Lower lobe of right lung (tissue), 2 donors: ENCODE measurements around the gene AGPAT3. TPM values are rescaled to one million over a fixed set of nuclear protein-coding genes. Genes with fewer than 3 reads are reported as not detected.

ENCODE experiments used
- ATAC-seq, 2 donors: fragments of 200-7000 bp; cut with Tn5 transposase; one replicate each; pipeline ENCODE4 v1.9.1; 2020 to 2022; ENCODE audit warnings: mild to moderate bottlenecking in 2 of 2, moderate library complexity in 2 of 2
- DNase-seq: peaks from one replicate; pipeline ENCODE4 v3.0.0-alpha.2; 2020
- H3K27ac ChIP-seq: fragments of 200-600 bp; one replicate; pipeline ENCODE4 v1.8.0; 2022
- H3K27me3 ChIP-seq: fragments of 200-600 bp; one replicate; pipeline ENCODE4 v1.8.0; 2022; ENCODE audit warnings: low read depth
- H3K36me3 ChIP-seq: fragments of 200-600 bp; one replicate; pipeline ENCODE4 v1.8.0; 2022; ENCODE audit warnings: mild to moderate bottlenecking
- H3K4me1 ChIP-seq: fragments of 200-600 bp; one replicate; pipeline ENCODE4 v1.8.0; 2022
- H3K4me3 ChIP-seq: fragments of 200-600 bp; one replicate; pipeline ENCODE4 v1.8.0; 2022; ENCODE audit warnings: mild to moderate bottlenecking
- H3K9me3 ChIP-seq: fragments of 200-600 bp; one replicate; pipeline ENCODE4 v1.8.0; 2022
- intact Hi-C: fragments of 100-400 bp; cut with DNase I; formaldehyde crosslinking; loops from one replicate; pipeline ENCODE4 v1.11.0; 2022
- total RNA-seq: library from RNA; stranded (reverse); fragmentation: NEBNext Ultra II Directional; extraction: Animal tissue kit (Norgen Biotek cat#: 25700); gene quantifications from one replicate; pipeline ENCODE4 v1.2.1, GENCODE V29; 2021
- TF ChIP-seq, protein P1 (sequence below): fragments of 200-600 bp; IDR thresholded peaks from one replicate; pipeline ENCODE4 v1.8.0; 2022; ENCODE audit warnings: antibody characterized with exemption, mild to moderate bottlenecking
- donor health status: DM: no; HTN: yes; CAD: no; lungs with severe emphysema.

Gene AGPAT3
- total RNA-seq, 1 donor from 2014 or later = 83.3 TPM

DNA sequence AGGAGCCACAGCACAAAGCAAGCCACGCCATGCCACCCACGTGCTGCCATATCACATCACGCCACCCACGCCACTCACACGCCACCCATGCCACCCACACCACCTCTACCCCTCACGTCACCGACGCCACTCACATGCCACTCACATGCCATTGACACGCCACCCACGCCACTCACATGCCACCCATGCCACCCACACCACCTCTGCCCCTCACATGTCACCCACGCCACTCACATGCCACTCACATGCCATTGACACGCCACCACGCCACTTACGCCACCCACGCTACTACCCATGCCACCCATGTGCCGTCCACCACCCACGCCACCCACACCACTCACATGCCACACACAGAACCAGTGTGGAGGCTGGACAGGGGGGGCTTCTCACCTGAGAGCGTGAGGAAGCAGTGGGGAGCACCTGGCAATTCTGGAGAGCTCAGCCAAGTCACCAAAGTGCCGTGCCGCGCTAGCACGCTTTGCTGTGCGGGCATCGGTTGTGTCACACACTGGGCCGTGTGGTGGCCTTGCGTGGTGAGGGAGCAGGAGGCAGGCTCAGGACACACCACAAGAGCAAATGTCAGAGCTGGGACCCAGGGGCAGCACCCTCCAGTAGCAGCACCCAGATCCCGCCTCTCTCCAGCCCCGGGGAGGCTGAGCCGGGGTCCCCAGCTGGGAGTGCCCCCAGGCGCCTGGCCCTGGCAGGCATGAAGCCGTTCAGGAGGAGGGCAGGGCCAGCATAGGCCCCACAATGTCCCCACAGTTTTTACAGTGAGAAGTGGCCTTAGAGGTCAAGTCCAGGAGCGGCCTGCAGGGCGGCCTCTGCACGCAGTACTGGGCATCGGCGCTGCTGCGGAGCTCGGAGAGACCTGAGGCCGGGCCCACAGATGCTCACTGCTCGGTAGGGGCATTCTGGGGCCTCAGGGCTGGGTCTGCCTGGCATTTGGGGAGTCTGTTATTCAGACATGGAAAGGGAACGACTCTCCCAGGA lies 70.0 kb downstream of the AGPAT3 start:
- TF ChIP-seq, protein P1, sequence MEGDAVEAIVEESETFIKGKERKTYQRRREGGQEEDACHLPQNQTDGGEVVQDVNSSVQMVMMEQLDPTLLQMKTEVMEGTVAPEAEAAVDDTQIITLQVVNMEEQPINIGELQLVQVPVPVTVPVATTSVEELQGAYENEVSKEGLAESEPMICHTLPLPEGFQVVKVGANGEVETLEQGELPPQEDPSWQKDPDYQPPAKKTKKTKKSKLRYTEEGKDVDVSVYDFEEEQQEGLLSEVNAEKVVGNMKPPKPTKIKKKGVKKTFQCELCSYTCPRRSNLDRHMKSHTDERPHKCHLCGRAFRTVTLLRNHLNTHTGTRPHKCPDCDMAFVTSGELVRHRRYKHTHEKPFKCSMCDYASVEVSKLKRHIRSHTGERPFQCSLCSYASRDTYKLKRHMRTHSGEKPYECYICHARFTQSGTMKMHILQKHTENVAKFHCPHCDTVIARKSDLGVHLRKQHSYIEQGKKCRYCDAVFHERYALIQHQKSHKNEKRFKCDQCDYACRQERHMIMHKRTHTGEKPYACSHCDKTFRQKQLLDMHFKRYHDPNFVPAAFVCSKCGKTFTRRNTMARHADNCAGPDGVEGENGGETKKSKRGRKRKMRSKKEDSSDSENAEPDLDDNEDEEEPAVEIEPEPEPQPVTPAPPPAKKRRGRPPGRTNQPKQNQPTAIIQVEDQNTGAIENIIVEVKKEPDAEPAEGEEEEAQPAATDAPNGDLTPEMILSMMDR = no peak
- Histone ChIP-seq H3K36me3 (peaks cover 14% of the 10 kb centered on the region), H3K4me1 (peaks cover 34% of the 10 kb centered on the region), H3K27ac (peak overlapping the region; percentile 21), H3K4me3 (no peak overlapping the region), H3K9me3 (no peaks in the 10 kb centered on the region), H3K27me3 (no peaks in the 10 kb centered on the region)
- ATAC-seq (no peak), DNase-seq (no peak)
- intact Hi-C loops = no loop called here

DNA sequence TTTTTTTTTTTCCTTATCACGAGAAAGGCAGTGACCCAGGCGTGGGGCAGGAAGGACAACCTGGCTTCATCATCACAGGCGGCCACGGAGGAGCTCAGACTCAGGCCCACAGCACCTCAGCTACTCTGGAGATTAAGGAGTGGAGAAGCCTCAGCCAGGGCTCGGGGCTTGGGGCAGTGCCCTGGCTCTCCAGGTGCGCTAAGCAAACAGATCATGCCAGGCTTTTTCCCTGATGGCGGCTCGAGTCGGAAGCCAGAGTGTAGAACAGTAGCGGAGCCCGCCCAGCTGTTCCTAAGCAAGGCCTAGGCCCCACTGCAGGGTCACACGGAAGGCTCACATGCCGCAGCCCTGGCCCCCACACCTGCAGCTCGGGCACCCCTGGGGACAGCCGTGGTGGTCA lies 70.7 kb downstream of the AGPAT3 start:
- H3K4me3 ChIP-seq = no peak overlapping the region
- DNase-seq (no peak), ATAC-seq (peak; percentile 3 to 20)
- H3K36me3 ChIP-seq = peaks cover 18% of the 10 kb centered on the region
- H3K4me1 ChIP-seq = peaks cover 34% of the 10 kb centered on the region
- intact Hi-C loops = no loop called here
- no peaks in the 10 kb centered on the region for H3K27me3 ChIP-seq
- no peaks in the 10 kb centered on the region for H3K9me3 ChIP-seq
- peak overlapping the region; percentile 53 for H3K27ac ChIP-seq
- TF ChIP-seq, protein P1 = no peak

DNA sequence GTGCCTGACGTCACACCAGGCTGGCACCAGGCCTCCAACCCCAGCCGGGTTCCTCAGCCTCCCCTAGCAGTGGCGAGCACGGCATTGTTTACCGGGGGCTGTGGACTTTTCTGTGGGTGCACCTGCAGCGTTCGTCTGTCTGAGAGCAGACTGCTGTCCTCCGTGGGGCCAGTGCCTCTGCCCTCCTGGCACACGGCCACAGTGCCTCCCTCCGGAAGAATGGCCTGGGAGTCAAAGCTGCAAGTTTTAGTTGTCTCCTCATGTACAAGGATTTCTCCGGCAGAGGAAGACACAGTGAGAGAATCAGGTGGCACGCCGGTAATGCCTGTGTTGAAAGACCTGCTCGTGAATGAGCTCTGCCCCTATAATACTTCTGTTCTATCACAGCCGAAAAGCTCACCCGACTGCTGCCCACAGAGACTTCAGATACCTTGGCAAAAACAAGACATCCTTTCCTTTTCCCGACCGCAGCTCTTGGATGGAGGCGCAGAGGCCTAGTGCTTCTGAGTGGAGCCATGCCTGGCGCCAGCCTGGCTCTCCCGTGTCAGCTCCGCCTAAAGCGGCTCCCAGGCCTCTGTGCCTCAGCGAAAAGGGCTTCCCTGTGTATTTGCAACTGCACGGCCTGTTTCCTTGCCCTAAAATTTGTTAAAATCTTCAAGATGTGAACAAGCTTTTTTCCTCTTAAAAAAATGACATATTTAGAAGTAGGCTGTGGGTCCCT lies 71.4 kb downstream of the AGPAT3 start:
- Histone ChIP-seq H3K9me3 (no peaks in the 10 kb centered on the region), H3K27ac (peak overlapping the region; percentile 53), H3K36me3 (peaks cover 21% of the 10 kb centered on the region), H3K27me3 (no peaks in the 10 kb centered on the region), H3K4me3 (no peak overlapping the region), H3K4me1 (peaks cover 34% of the 10 kb centered on the region)
- intact Hi-C loops = no loop called here
- TF ChIP-seq, protein P1 = no peak
- no peak for ATAC-seq
- no peak for DNase-seq

DNA sequence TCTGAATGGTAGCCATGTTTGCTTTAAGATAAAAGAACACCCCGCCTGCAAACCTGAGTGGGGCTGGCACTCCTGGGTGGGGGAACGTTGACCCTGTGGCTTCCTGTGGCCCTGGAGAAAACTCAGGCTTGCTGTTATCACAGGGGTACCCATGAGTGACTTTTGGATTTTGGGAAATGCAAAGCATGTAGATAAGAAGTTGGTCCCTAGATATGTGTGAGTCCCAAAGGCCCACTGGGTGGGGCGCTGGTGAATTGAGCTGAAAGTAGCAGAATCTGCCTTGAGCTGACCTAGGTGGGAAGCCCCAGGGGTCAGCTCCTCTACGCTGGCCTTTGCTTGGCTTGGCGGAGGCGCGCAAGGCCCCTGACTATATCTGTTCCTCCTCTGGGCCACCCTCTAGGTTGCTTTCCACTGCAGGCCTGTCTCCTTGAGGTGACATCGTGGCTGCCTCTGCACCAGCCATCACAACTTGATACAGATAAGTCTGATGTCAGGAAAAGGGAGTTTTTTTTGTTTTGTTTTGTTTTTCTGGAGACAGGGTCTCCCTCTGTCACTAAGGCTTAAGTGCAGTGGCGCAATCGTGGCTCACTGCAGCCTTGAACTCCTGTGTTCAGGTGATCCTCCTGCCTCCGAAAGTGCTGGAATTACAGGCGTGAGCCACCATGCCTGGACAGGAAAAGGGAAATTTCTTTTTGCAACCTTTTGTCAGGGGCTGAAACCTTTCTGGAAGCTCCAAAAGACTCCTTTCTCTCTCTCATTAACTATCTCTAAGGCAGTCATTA lies 72.2 kb downstream of the AGPAT3 start:
- Histone ChIP-seq H3K9me3 (no peaks in the 10 kb centered on the region), H3K36me3 (peaks cover 21% of the 10 kb centered on the region), H3K27ac (peak overlapping the region; percentile 53), H3K4me1 (peaks cover 34% of the 10 kb centered on the region), H3K4me3 (no peak overlapping the region), H3K27me3 (no peaks in the 10 kb centered on the region)
- TF ChIP-seq, protein P1 = no peak
- intact Hi-C loops = no loop called here
- DNase-seq = no peak
- ATAC-seq = no peak

DNA sequence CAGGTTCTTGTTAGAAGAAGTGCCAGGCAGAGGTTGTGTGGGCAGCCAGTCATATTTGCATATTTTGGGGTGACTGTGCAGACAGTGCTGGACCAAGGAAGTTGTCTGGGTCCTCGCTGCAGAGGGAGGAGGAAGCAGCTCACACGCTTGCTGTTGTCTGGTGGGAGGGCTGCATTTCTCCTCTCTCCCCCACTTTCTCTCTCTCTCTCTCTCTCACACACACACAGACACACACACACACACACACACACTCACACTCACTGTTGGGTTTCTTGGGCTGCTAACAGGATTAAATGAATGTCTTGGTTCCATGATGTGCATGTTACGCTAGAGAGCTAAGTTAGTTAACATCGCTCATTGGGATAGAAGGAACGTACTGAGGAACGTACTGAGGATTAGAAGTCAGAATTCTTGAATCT lies 72.9 kb downstream of the AGPAT3 start:
- Histone ChIP-seq H3K9me3 (no peaks in the 10 kb centered on the region), H3K36me3 (peaks cover 21% of the 10 kb centered on the region), H3K4me1 (peaks cover 34% of the 10 kb centered on the region), H3K27ac (no peak overlapping the region), H3K4me3 (no peak overlapping the region), H3K27me3 (no peaks in the 10 kb centered on the region)
- intact Hi-C loops = no loop called here
- no peak for ATAC-seq
- DNase-seq = no peak
- TF ChIP-seq, protein P1 = no peak
